ENCODE measurements around the gene EEF1G.

The EEF1G gene

DNA sequence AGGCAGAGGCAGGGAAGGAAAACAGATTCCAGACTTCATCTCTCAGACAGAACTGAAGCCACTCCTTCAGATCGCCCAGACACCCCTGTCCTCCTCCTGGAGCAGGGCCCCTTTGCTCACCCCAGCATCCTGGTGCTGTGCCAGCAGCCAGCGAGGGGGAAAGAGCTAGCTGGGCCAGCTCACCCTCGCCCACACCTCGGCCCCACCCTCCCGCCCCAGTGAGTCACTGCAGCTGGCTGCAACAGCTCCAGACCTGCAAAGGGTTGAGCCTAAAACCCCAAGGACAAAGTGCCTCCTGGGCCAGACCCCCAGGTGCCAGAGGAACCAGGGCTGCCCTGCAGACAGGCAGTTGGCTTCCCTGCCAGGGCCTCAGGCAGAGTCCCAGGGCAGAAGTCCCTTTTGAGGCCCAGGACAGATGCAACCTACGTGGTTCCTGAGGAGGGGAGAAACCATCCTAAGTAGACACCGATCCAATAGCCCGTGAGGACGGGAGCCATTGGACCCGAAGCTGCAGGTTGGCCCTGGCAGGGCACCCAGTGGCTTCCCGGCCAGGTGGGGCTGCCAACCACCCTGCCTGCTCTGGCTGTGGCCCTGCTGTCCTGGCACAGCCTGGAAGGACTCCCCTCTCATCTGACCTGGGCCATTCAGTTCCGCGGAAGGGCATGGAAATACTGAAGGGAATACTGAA, 34.3 kb downstream of the EEF1G start:
- TF ChIP-seq, protein P1, sequence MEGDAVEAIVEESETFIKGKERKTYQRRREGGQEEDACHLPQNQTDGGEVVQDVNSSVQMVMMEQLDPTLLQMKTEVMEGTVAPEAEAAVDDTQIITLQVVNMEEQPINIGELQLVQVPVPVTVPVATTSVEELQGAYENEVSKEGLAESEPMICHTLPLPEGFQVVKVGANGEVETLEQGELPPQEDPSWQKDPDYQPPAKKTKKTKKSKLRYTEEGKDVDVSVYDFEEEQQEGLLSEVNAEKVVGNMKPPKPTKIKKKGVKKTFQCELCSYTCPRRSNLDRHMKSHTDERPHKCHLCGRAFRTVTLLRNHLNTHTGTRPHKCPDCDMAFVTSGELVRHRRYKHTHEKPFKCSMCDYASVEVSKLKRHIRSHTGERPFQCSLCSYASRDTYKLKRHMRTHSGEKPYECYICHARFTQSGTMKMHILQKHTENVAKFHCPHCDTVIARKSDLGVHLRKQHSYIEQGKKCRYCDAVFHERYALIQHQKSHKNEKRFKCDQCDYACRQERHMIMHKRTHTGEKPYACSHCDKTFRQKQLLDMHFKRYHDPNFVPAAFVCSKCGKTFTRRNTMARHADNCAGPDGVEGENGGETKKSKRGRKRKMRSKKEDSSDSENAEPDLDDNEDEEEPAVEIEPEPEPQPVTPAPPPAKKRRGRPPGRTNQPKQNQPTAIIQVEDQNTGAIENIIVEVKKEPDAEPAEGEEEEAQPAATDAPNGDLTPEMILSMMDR (IDR thresholded peaks at IDR 0.05): no peak
- TF ChIP-seq ZFX (IDR thresholded peaks at IDR 0.05; ENCODE audit: borderline replicate concordance): no peak
- H3K27ac ChIP-seq: 0 out of 2 replicates have a peak overlapping the region, but pooled peaks have one; percentile 10

DNA sequence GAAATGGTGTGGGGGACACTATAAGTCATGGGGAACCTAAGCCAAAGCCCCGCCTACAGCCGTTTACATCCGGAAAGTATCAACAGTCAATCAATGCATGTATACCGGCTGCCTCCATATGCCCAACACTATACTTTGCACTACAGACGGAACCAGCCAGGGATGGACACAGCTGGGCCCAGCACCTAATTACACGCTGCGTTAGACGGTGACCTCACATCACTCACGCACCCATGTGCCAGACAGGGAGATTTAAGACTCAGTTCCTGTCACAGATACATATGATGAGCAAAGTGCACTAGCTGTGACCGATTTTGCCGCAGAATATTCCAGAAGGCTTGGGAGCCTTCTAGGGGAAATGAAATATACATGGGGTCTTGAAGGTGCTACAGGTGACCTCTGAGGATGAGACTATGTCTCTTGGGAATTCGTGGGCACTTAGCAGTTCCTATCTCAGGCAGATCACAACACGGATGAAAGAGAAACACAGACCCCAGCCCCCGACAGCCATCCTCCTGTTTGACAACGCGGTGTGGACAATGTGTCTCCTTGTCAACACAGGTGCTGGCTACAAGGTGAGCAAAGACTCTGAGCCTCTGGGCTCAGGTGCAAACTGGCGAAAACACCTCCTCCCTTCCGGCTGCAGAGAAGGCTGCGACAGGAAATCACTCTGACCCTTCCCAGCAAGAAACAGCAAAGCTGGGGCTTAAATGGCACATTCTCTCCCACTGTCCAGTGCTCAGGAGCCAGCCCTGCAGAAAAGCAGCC, 35.0 kb downstream of the EEF1G start:
- 0 out of 2 replicates have a peak overlapping the region, but pooled peaks have one; percentile 10 for H3K27ac ChIP-seq
- TF ChIP-seq, protein P1 (IDR thresholded peaks at IDR 0.05): no peak
- no peak for TF ChIP-seq ZFX (IDR thresholded peaks at IDR 0.05; ENCODE audit: borderline replicate concordance)

DNA sequence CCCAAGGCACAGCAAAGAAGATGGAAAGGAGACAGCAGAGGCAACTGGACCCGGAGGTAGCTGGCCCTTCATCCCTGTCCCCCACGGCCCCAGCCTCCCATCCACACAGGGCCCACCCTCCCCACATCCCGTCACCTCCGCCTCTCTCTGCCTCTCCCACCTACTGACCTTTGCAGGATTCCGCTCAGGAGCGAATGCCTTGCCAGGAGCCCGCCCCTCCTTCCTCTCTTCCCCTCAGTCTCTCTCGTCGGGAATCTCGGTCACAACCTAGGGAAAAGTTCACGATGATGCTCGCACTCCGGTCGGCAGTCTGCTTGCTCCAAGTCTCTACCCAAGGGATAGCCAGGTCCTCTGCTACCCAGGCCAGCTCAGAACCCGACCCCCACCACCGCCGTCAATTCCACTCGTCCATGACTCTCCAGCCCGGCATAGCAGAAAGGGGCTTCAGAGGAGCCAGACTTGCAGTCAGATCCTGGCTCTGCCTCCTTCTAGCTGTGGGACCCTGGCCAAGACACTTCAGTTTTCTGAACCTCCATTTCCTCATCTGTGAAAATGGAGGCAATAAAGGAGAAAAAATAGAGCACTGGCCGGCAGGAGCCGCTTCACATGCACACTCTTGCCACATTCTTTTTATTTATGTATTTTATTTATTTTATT, 37.3 kb downstream of the EEF1G start:
- no peak overlapping the region for H3K27ac ChIP-seq
- TF ChIP-seq, protein P1 (IDR thresholded peaks at IDR 0.05): no peak
- no peak for TF ChIP-seq ZFX (IDR thresholded peaks at IDR 0.05; ENCODE audit: borderline replicate concordance)

DNA sequence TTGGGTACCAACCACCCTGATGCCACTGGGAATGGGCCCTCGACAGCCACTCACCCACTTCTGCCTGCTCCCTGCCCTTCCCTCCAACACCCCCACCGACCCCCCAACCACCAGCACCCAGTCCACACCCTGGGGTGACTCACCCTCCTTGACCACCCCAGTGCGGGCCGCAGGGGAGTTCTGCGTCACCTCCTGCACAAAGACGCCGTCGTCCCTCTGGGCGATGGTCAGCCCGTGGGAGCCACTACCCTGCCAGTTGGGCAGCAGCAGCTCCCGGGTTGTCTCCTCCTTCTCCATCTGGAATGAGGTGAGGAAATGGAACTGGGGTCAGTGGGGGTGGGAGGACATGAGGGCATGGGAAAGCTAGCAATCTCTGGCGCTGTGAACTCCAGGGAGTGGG, 37.9 kb downstream of the EEF1G start:
- no peak for TF ChIP-seq ZFX (IDR thresholded peaks at IDR 0.05; ENCODE audit: borderline replicate concordance)
- TF ChIP-seq, protein P1 (IDR thresholded peaks at IDR 0.05): no peak
- no peak overlapping the region for H3K27ac ChIP-seq

DNA sequence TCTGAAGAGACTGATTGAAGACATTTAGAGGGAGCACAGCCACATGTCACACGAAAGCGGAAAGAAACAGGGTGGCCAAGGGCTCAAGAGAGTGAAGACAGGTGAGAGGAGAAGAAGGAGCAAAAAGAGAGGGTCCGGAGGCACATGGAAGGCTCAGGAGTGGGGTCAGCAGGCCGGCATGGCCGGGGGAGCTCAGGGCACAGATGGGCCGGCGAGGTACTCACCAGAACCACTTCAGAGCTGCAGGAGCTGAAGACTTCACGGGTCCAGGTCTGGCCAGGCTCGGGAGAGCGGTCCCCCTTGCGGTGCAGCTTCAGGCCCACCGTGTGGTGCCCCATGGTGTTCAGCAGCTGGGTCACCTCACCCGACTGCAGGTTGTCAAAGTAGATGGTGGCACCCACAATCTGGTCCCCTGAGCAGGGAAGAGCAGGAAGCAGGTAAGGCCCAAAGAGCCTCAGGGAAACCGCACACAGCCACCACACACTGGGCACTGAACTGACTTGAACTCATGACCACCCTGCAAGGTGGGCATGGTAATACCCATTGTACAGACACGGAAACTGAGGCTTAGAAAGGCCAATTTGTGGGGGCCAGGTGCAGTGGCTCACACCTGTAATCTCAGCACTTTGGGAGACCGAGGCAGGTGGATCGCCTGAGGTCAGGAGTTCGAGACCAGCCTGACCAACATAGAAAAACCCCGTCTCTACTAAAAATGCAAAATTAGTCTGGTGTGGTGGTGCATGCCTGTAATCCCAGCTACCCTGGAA, 38.7 kb downstream of the EEF1G start:
- TF ChIP-seq, protein P1 (IDR thresholded peaks at IDR 0.05): no peak
- TF ChIP-seq ZFX (IDR thresholded peaks at IDR 0.05; ENCODE audit: borderline replicate concordance): no peak

DNA sequence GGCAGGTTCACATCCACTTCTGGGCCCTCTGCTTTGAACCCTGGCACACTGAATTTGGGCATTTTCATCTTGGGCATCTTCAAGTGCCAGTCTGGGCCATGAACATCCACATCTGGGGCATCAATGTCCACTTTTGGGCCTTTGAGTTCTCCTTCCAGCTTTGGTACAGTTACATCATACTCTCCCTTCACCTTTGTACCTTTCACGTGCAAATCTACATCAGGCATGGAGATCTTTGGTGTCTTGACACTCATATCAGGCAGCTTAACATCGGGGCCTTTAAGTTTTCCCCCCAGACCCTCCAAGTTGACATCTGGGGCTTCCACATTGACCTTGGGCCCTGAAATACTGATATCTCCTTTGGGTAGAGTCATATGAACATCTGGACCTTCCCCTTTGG, 41.6 kb downstream of the EEF1G start:
- TF ChIP-seq ZFX (IDR thresholded peaks at IDR 0.05; ENCODE audit: borderline replicate concordance): no peak
- TF ChIP-seq, protein P1 (IDR thresholded peaks at IDR 0.05): no peak
- no peak overlapping the region for H3K27ac ChIP-seq

More for the DNA sequence above, 38.7 kb downstream of the EEF1G start:
- H3K27ac ChIP-seq: no peak overlapping the region

All from 22Rv1 (cell line).